Astrocyte (in vitro differentiated cells and primary cell): ENCODE measurements around the gene LRPAP1. TPM values are rescaled to one million over a fixed set of nuclear protein-coding genes. Genes with fewer than 3 reads are reported as not detected.

Source experiments
- DNase-seq: peaks from one replicate; pipeline ENCODE4 v3.0.0-alpha.2; 2010; ENCODE audit warnings: low read depth
- FAIRE-seq: peaks from 2 replicates; lab custom pipeline; 2011; peaks lifted over from hg19 to GRCh38; lab: Jason Lieb, UNC
- H2AFZ ChIP-seq: 2 replicates; pipeline ENCODE4 v1.6.0; 2012; ENCODE audit warnings: low read depth, low read length, inconsistent platforms
- H3K27ac ChIP-seq: 2 replicates; pipeline ENCODE4 v1.5.1; 2011; ENCODE audit warnings: low read depth, low read length, inconsistent platforms
- H3K27me3 ChIP-seq: 2 replicates; pipeline ENCODE4 v1.6.0; 2011; ENCODE audit warnings: low read length, inconsistent platforms; ENCODE audit not compliant: insufficient read depth
- H3K36me3 ChIP-seq: 2 replicates; pipeline ENCODE4 v1.5.1; 2011; ENCODE audit warnings: low read length, inconsistent platforms; ENCODE audit not compliant: insufficient read depth
- H3K4me1 ChIP-seq: 2 replicates; pipeline ENCODE4 v1.5.1; 2011; ENCODE audit warnings: low read length, inconsistent platforms; ENCODE audit not compliant: insufficient read depth
- H3K4me2 ChIP-seq: 2 replicates; pipeline ENCODE4 v1.6.0; 2012; ENCODE audit warnings: low read length, inconsistent platforms
- H3K4me3 ChIP-seq: 2 replicates; pipeline ENCODE4 v1.5.1; 2011; ENCODE audit warnings: low read depth, mild to moderate bottlenecking, low read length, inconsistent platforms; ENCODE audit not compliant: insufficient read depth
- H3K79me2 ChIP-seq: 2 replicates; pipeline ENCODE4 v1.6.0; 2012; ENCODE audit warnings: mild to moderate bottlenecking, low read length, inconsistent platforms; ENCODE audit not compliant: insufficient read depth
- H3K9ac ChIP-seq: 2 replicates; pipeline ENCODE4 v1.6.0; 2012; ENCODE audit warnings: mild to moderate bottlenecking, low read length, inconsistent platforms
- H3K9me3 ChIP-seq: 2 replicates; pipeline ENCODE4 v1.5.1; 2012; ENCODE audit warnings: low read depth, mild to moderate bottlenecking, low read length, inconsistent platforms; ENCODE audit not compliant: insufficient read depth
- H4K20me1 ChIP-seq: 2 replicates; pipeline ENCODE4 v1.6.0; 2012; ENCODE audit warnings: low read length, inconsistent platforms; ENCODE audit not compliant: insufficient read depth
- H3K27ac Mint-ChIP-seq: one replicate; pipeline ENCODE4 v1.8.0; 2021; ENCODE audit warnings: mild to moderate bottlenecking, mixed read lengths; ENCODE audit not compliant: unreplicated experiment
- H3K27me3 Mint-ChIP-seq: one replicate; pipeline ENCODE4 v1.8.0; 2021; ENCODE audit warnings: low read depth, mixed read lengths; ENCODE audit not compliant: unreplicated experiment
- H3K36me3 Mint-ChIP-seq: one replicate; pipeline ENCODE4 v1.8.0; 2021; ENCODE audit warnings: low read depth, mixed read lengths; ENCODE audit not compliant: unreplicated experiment
- H3K4me1 Mint-ChIP-seq: one replicate; pipeline ENCODE4 v1.8.0; 2021; ENCODE audit warnings: low read depth, mixed read lengths; ENCODE audit not compliant: unreplicated experiment
- H3K4me3 Mint-ChIP-seq: one replicate; pipeline ENCODE4 v1.8.0; 2021; ENCODE audit warnings: mild to moderate bottlenecking, moderate library complexity, mixed read lengths; ENCODE audit not compliant: unreplicated experiment
- H3K9me3 Mint-ChIP-seq: one replicate; pipeline ENCODE4 v1.8.0; 2021; ENCODE audit warnings: mild to moderate bottlenecking, mixed read lengths; ENCODE audit not compliant: unreplicated experiment
- EZH2 ChIP-seq: IDR thresholded peaks from 2 replicates; pipeline ENCODE4 v1.6.1; 2012; ENCODE audit warnings: mild to moderate bottlenecking, low read length, inconsistent platforms; ENCODE audit not compliant: insufficient read depth
- total RNA-seq: library from RNA; stranded (reverse); gene quantifications from 2 replicates; pipeline ENCODE4 v1.2.1, GENCODE V29; 2021
- TF ChIP-seq, protein P1 (sequence below): IDR thresholded peaks from 2 replicates; pipeline ENCODE4 v1.5.1; 2011; ENCODE audit warnings: low read depth, mild to moderate bottlenecking, inconsistent platforms, low read length, moderate library complexity; ENCODE audit not compliant: insufficient read depth

The LRPAP1 gene
- total RNA-seq, 1 donor from 2014 or later: 191 TPM

DNA sequence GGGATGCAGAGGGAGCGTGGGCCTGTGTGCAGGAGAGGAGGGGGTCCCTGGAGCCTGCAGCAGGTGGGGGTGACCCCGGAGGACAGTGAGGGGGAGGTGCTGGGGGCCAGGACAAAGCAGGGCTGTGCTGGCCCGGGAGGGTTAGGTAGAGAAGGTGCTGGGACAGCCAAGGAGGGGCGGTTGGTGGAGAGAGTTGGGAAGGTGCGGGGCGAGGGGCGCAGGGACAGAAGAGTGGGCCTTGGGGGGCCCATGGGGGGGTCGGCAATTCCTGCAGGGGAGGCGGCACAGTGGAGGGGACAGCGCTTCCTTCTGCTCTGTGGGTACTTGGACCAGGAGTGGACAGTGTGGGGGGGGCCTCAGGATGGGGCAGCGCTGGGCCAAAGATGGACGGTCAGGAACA lies 32.5 kb downstream of the LRPAP1 start:
- no peak for TF ChIP-seq EZH2
- TF ChIP-seq, protein P1, sequence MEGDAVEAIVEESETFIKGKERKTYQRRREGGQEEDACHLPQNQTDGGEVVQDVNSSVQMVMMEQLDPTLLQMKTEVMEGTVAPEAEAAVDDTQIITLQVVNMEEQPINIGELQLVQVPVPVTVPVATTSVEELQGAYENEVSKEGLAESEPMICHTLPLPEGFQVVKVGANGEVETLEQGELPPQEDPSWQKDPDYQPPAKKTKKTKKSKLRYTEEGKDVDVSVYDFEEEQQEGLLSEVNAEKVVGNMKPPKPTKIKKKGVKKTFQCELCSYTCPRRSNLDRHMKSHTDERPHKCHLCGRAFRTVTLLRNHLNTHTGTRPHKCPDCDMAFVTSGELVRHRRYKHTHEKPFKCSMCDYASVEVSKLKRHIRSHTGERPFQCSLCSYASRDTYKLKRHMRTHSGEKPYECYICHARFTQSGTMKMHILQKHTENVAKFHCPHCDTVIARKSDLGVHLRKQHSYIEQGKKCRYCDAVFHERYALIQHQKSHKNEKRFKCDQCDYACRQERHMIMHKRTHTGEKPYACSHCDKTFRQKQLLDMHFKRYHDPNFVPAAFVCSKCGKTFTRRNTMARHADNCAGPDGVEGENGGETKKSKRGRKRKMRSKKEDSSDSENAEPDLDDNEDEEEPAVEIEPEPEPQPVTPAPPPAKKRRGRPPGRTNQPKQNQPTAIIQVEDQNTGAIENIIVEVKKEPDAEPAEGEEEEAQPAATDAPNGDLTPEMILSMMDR: no peak
- no peaks in the 10 kb centered on the region for H3K27me3 ChIP-seq
- Mint-ChIP-seq H3K9me3 (no peaks in the 10 kb centered on the region), H3K36me3 (peaks cover 5% of the 10 kb centered on the region), H3K4me3 (no peak overlapping the region), H3K27me3 (no peaks in the 10 kb centered on the region), H3K27ac (no peak overlapping the region), H3K4me1 (no peaks in the 10 kb centered on the region)
- H2AFZ ChIP-seq: no peak overlapping the region
- H3K4me1 ChIP-seq: no peaks in the 10 kb centered on the region
- no peak for DNase-seq
- H3K9ac ChIP-seq: no peak overlapping the region
- H3K4me2 ChIP-seq: no peak overlapping the region
- H3K27ac ChIP-seq: no peak overlapping the region
- H4K20me1 ChIP-seq: peaks cover 46% of the 10 kb centered on the region
- H3K4me3 ChIP-seq: no peak overlapping the region
- FAIRE-seq: no peak
- H3K79me2 ChIP-seq: peaks cover 20% of the 10 kb centered on the region
- no peaks in the 10 kb centered on the region for H3K9me3 ChIP-seq
- H3K36me3 ChIP-seq: no peaks in the 10 kb centered on the region

DNA sequence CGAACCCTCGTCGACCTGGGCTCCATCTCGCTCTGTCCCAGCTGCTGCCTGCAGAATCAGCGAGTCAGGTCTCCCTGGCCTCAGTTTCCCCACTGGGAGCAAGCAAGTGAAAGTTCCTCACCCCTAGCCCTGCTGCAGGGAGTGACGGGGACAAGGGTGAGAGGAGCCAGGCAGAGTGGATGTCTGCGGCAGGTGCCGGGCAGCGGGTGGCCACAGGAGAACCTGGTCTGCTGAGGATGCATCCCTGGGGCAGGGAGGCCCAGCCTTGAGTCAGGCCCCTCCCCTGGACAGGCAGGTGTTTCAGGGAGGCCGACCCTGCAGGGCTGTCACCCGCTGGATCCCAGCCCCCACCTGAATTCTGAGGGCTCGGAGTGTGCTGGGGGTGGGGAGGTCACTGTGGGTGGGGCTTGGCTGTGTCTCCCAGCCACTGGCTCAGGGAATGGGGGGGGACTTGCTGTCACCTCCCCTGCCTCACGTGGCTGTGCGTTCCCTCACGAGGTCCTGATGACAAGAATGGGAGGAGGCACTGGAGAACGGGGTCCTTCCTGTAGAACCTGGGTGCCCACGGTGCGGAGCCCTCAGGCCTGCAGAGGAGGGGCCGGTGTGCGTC lies 33.2 kb downstream of the LRPAP1 start:
- no peaks in the 10 kb centered on the region for H3K4me1 ChIP-seq
- no peak overlapping the region for H3K27ac ChIP-seq
- Mint-ChIP-seq H3K9me3 (no peaks in the 10 kb centered on the region), H3K4me1 (no peaks in the 10 kb centered on the region), H3K27ac (no peak overlapping the region), H3K27me3 (no peaks in the 10 kb centered on the region), H3K36me3 (peaks cover 5% of the 10 kb centered on the region), H3K4me3 (no peak overlapping the region)
- no peak overlapping the region for H3K4me3 ChIP-seq
- no peak overlapping the region for H3K9ac ChIP-seq
- no peak overlapping the region for H2AFZ ChIP-seq
- H3K9me3 ChIP-seq: no peaks in the 10 kb centered on the region
- H3K79me2 ChIP-seq: peaks cover 18% of the 10 kb centered on the region
- H3K4me2 ChIP-seq: no peak overlapping the region
- FAIRE-seq: no peak
- TF ChIP-seq, protein P1: no peak
- no peak for TF ChIP-seq EZH2
- no peaks in the 10 kb centered on the region for H3K27me3 ChIP-seq
- peaks cover 39% of the 10 kb centered on the region for H4K20me1 ChIP-seq
- no peaks in the 10 kb centered on the region for H3K36me3 ChIP-seq
- DNase-seq: no peak

GRCh38 chr4:3498407-3498806 lies 33.8 kb downstream of the LRPAP1 start:
- H3K4me3 ChIP-seq: no peak overlapping the region
- no peak overlapping the region for H3K9ac ChIP-seq
- Mint-ChIP-seq H3K4me1 (no peaks in the 10 kb centered on the region), H3K4me3 (no peak overlapping the region), H3K27me3 (no peaks in the 10 kb centered on the region), H3K36me3 (peaks cover 2% of the 10 kb centered on the region), H3K9me3 (no peaks in the 10 kb centered on the region), H3K27ac (no peak overlapping the region)
- H3K4me2 ChIP-seq: no peak overlapping the region
- no peak overlapping the region for H2AFZ ChIP-seq
- no peaks in the 10 kb centered on the region for H3K4me1 ChIP-seq
- no peak for FAIRE-seq
- H3K79me2 ChIP-seq: peaks cover 12% of the 10 kb centered on the region
- peaks cover 33% of the 10 kb centered on the region for H4K20me1 ChIP-seq
- no peak for DNase-seq
- no peaks in the 10 kb centered on the region for H3K36me3 ChIP-seq
- H3K27me3 ChIP-seq: no peaks in the 10 kb centered on the region
- TF ChIP-seq, protein P1: no peak
- TF ChIP-seq EZH2: no peak
- no peak overlapping the region for H3K27ac ChIP-seq
- no peaks in the 10 kb centered on the region for H3K9me3 ChIP-seq
